Astrocyte (in vitro differentiated cells and primary cell): ENCODE results near the gene TMUB1. TPM values are rescaled to one million over a fixed set of nuclear protein-coding genes. Genes with fewer than 3 reads are reported as not detected.
"Not testable (repeated sequence)": the region's sequence is repeated elsewhere in the genome, so short reads cannot be mapped to it uniquely, and the experiment has no call there.

Experiments used
- DNase-seq: peaks from one replicate; pipeline ENCODE4 v3.0.0-alpha.2; 2010; ENCODE audit warnings: low read depth
- FAIRE-seq: peaks from 2 replicates; lab custom pipeline; 2011; peaks lifted over from hg19 to GRCh38; lab: Jason Lieb, UNC
- H2AFZ ChIP-seq: 2 replicates; pipeline ENCODE4 v1.6.0; 2012; ENCODE audit warnings: low read depth, low read length, inconsistent platforms
- H3K27ac ChIP-seq: 2 replicates; pipeline ENCODE4 v1.5.1; 2011; ENCODE audit warnings: low read depth, low read length, inconsistent platforms
- H3K27me3 ChIP-seq: 2 replicates; pipeline ENCODE4 v1.6.0; 2011; ENCODE audit warnings: low read length, inconsistent platforms; ENCODE audit not compliant: insufficient read depth
- H3K36me3 ChIP-seq: 2 replicates; pipeline ENCODE4 v1.5.1; 2011; ENCODE audit warnings: low read length, inconsistent platforms; ENCODE audit not compliant: insufficient read depth
- H3K4me1 ChIP-seq: 2 replicates; pipeline ENCODE4 v1.5.1; 2011; ENCODE audit warnings: low read length, inconsistent platforms; ENCODE audit not compliant: insufficient read depth
- H3K4me2 ChIP-seq: 2 replicates; pipeline ENCODE4 v1.6.0; 2012; ENCODE audit warnings: low read length, inconsistent platforms
- H3K4me3 ChIP-seq: 2 replicates; pipeline ENCODE4 v1.5.1; 2011; ENCODE audit warnings: low read depth, mild to moderate bottlenecking, low read length, inconsistent platforms; ENCODE audit not compliant: insufficient read depth
- H3K79me2 ChIP-seq: 2 replicates; pipeline ENCODE4 v1.6.0; 2012; ENCODE audit warnings: mild to moderate bottlenecking, low read length, inconsistent platforms; ENCODE audit not compliant: insufficient read depth
- H3K9ac ChIP-seq: 2 replicates; pipeline ENCODE4 v1.6.0; 2012; ENCODE audit warnings: mild to moderate bottlenecking, low read length, inconsistent platforms
- H3K9me3 ChIP-seq: 2 replicates; pipeline ENCODE4 v1.5.1; 2012; ENCODE audit warnings: low read depth, mild to moderate bottlenecking, low read length, inconsistent platforms; ENCODE audit not compliant: insufficient read depth
- H4K20me1 ChIP-seq: 2 replicates; pipeline ENCODE4 v1.6.0; 2012; ENCODE audit warnings: low read length, inconsistent platforms; ENCODE audit not compliant: insufficient read depth
- H3K27ac Mint-ChIP-seq: one replicate; pipeline ENCODE4 v1.8.0; 2021; ENCODE audit warnings: mild to moderate bottlenecking, mixed read lengths; ENCODE audit not compliant: unreplicated experiment
- H3K27me3 Mint-ChIP-seq: one replicate; pipeline ENCODE4 v1.8.0; 2021; ENCODE audit warnings: low read depth, mixed read lengths; ENCODE audit not compliant: unreplicated experiment
- H3K36me3 Mint-ChIP-seq: one replicate; pipeline ENCODE4 v1.8.0; 2021; ENCODE audit warnings: low read depth, mixed read lengths; ENCODE audit not compliant: unreplicated experiment
- H3K4me1 Mint-ChIP-seq: one replicate; pipeline ENCODE4 v1.8.0; 2021; ENCODE audit warnings: low read depth, mixed read lengths; ENCODE audit not compliant: unreplicated experiment
- H3K4me3 Mint-ChIP-seq: one replicate; pipeline ENCODE4 v1.8.0; 2021; ENCODE audit warnings: mild to moderate bottlenecking, moderate library complexity, mixed read lengths; ENCODE audit not compliant: unreplicated experiment
- H3K9me3 Mint-ChIP-seq: one replicate; pipeline ENCODE4 v1.8.0; 2021; ENCODE audit warnings: mild to moderate bottlenecking, mixed read lengths; ENCODE audit not compliant: unreplicated experiment
- EZH2 ChIP-seq: IDR thresholded peaks from 2 replicates; pipeline ENCODE4 v1.6.1; 2012; ENCODE audit warnings: mild to moderate bottlenecking, low read length, inconsistent platforms; ENCODE audit not compliant: insufficient read depth
- total RNA-seq: library from RNA; stranded (reverse); gene quantifications from 2 replicates; pipeline ENCODE4 v1.2.1, GENCODE V29; 2021
- TF ChIP-seq, protein P1 (sequence below): IDR thresholded peaks from 2 replicates; pipeline ENCODE4 v1.5.1; 2011; ENCODE audit warnings: low read depth, mild to moderate bottlenecking, inconsistent platforms, low read length, moderate library complexity; ENCODE audit not compliant: insufficient read depth

The TMUB1 gene
- total RNA-seq, 1 donor from 2014 or later: 42.9 TPM

DNA sequence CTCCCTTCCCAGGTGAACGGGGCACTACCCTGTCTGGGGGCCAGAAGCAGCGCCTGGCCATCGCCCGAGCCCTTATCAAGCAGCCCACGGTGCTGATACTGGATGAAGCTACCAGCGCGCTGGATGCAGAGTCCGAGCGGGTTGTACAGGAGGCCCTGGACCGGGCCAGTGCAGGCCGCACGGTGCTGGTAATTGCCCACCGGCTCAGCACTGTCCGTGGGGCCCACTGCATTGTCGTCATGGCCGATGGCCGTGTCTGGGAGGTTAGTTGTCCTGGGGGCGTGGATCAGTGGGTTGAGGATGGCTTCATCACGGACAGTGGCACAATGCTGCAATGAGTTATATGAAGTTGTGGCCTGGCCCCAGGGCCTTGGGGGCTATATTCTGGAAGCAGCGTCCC is 39.3 kb downstream of the TMUB1 start:
- no peak overlapping the region for H2AFZ ChIP-seq
- no peaks in the 10 kb centered on the region for H3K27me3 ChIP-seq
- no peak for TF ChIP-seq EZH2
- TF ChIP-seq, protein P1, sequence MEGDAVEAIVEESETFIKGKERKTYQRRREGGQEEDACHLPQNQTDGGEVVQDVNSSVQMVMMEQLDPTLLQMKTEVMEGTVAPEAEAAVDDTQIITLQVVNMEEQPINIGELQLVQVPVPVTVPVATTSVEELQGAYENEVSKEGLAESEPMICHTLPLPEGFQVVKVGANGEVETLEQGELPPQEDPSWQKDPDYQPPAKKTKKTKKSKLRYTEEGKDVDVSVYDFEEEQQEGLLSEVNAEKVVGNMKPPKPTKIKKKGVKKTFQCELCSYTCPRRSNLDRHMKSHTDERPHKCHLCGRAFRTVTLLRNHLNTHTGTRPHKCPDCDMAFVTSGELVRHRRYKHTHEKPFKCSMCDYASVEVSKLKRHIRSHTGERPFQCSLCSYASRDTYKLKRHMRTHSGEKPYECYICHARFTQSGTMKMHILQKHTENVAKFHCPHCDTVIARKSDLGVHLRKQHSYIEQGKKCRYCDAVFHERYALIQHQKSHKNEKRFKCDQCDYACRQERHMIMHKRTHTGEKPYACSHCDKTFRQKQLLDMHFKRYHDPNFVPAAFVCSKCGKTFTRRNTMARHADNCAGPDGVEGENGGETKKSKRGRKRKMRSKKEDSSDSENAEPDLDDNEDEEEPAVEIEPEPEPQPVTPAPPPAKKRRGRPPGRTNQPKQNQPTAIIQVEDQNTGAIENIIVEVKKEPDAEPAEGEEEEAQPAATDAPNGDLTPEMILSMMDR: no peak
- peaks cover 21% of the 10 kb centered on the region for H3K4me1 ChIP-seq
- H3K9ac ChIP-seq: no peak overlapping the region
- peaks cover 5% of the 10 kb centered on the region for H3K36me3 Mint-ChIP-seq
- no peak overlapping the region for H3K4me2 ChIP-seq
- H3K9me3 ChIP-seq: no peaks in the 10 kb centered on the region
- H3K27ac Mint-ChIP-seq: no peak overlapping the region
- no peak overlapping the region for H3K4me3 Mint-ChIP-seq
- H3K36me3 ChIP-seq: no peaks in the 10 kb centered on the region
- H3K4me1 Mint-ChIP-seq: peaks cover 26% of the 10 kb centered on the region
- FAIRE-seq (no peak), DNase-seq (no peak)
- no peaks in the 10 kb centered on the region for H3K9me3 Mint-ChIP-seq
- no peak overlapping the region for H3K27ac ChIP-seq
- no peaks in the 10 kb centered on the region for H3K79me2 ChIP-seq
- H4K20me1 ChIP-seq: no peaks in the 10 kb centered on the region
- H3K27me3 Mint-ChIP-seq: no peaks in the 10 kb centered on the region
- no peak overlapping the region for H3K4me3 ChIP-seq

GRCh38 chr7:151043449-151043848 is 39.8 kb downstream of the TMUB1 start:
- H3K4me3 Mint-ChIP-seq, H3K27ac Mint-ChIP-seq, H3K9ac ChIP-seq, H3K9me3 ChIP-seq, H3K36me3 Mint-ChIP-seq, H3K27me3 Mint-ChIP-seq, H4K20me1 ChIP-seq, H3K4me2 ChIP-seq, H3K36me3 ChIP-seq, H3K27me3 ChIP-seq, DNase-seq, H3K79me2 ChIP-seq, H3K27ac ChIP-seq, FAIRE-seq, H3K4me3 ChIP-seq, H3K9me3 Mint-ChIP-seq, H2AFZ ChIP-seq: not testable (repeated sequence)
- peaks cover 31% of the 10 kb centered on the region for H3K4me1 Mint-ChIP-seq
- peaks cover 26% of the 10 kb centered on the region for H3K4me1 ChIP-seq

DNA sequence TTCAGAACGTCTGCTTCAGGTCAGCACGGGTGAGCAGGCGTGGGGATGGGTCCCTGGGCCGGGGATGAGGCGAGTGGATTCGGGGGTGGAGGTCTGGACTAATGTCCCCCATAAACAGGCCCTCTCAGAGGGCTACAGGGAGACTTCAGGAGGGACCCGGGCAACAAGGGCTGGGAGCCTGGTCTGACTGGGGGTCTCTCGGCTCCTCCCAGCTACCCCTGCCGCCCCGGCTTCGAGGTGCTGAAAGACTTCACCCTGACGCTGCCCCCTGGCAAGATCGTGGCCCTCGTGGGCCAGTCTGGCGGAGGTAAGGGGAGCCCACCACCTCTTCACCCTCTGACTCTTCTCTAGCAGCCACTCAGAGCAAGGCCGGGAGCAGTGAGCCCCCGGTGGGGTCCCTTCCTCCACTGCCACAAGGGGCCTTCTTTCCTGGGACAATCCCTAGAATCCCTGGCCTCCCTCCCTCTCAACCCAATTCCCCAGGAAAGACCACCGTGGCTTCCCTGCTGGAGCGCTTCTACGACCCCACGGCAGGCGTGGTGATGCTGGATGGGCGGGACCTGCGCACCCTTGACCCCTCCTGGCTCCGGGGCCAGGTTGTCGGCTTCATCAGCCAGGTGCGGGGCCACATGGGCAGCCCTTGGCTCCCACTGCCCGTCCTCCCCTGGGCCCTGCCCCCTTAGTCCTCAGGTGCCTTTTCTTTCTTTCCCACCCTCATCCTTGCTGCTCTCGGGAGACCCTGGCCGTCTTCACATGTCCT is 42.5 kb downstream of the TMUB1 start:
- Mint-ChIP-seq H3K9me3 (no peaks in the 10 kb centered on the region), H3K4me3 (no peak overlapping the region), H3K27ac (peak overlapping the region; percentile 98), H3K36me3 (peaks cover 9% of the 10 kb centered on the region), H3K4me1 (peaks cover 29% of the 10 kb centered on the region), H3K27me3 (no peaks in the 10 kb centered on the region)
- Histone ChIP-seq H4K20me1 (no peaks in the 10 kb centered on the region), H3K79me2 (no peaks in the 10 kb centered on the region), H3K9ac (no peak overlapping the region), H3K9me3 (no peaks in the 10 kb centered on the region), H3K27ac (no peak overlapping the region), H2AFZ (no peak overlapping the region), H3K4me1 (peaks cover 21% of the 10 kb centered on the region), H3K4me3 (no peak overlapping the region), H3K36me3 (peaks cover 5% of the 10 kb centered on the region), H3K4me2 (no peak overlapping the region), H3K27me3 (no peaks in the 10 kb centered on the region)
- DNase-seq (no peak), FAIRE-seq (no peak)
- TF ChIP-seq EZH2: no peak
- TF ChIP-seq, protein P1: no peak
